H1 (cell line): ENCODE measurements around the gene DNTTIP2. TPM values are rescaled to one million over a fixed set of nuclear protein-coding genes. Genes with fewer than 3 reads are reported as not detected.

Experiments used
- GABPA ChIP-seq: IDR thresholded peaks from 2 replicates; pipeline ENCODE4 v1.6.1; 2011; ENCODE audit warnings: mild to moderate bottlenecking, low read length, moderate library complexity, borderline replicate concordance; ENCODE audit not compliant: insufficient read depth
- MAFK ChIP-seq: IDR thresholded peaks from 2 replicates; pipeline ENCODE4 v1.6.1; 2012; ENCODE audit warnings: low read depth, mild to moderate bottlenecking, improper control_type of control experiment, low read length
- SAP30 ChIP-seq: fragments of 300-600 bp; sonication (generic); IDR thresholded peaks from 2 replicates; pipeline ENCODE4 v1.7.1; 2012; ENCODE audit warnings: low read length, moderate library complexity, mild to moderate bottlenecking, inconsistent platforms; ENCODE audit not compliant: insufficient read depth, insufficient replicate concordance
- polyA plus RNA-seq, 7 experiments: library from polyadenylated mRNA; depleted of rRNA in 3 of 7; stranded (reverse) in 5 of 7; unstranded in 2 of 7; fragments of >200 nt in 5 of 7; fragments of 200-250 nt in 2 of 7; gene quantifications; 1 replicate in 5 of 7; 2 replicates in 1 of 7; 4 replicates in 1 of 7; pipeline versions ENCODE4 v1.2.1 to v1.2.3, GENCODE V29; 2011 to 2013; ENCODE audit warnings: missing spikeins in 2 of 7, mixed read lengths in 2 of 7
- total RNA-seq: library from RNA; stranded (reverse); fragmentation: NEBNext Ultra II Directional; extraction: Animal tissue kit (Norgen Biotek cat#: 25700); gene quantifications from 2 replicates; pipeline ENCODE4 v1.2.1, GENCODE V29; 2021
- TF ChIP-seq, protein P1 (sequence below): fragments of 300-600 bp; sonication (generic); IDR thresholded peaks from 2 replicates; pipeline ENCODE4 v1.7.1; 2012; ENCODE audit warnings: low read length, moderate library complexity, mild to moderate bottlenecking, inconsistent platforms; ENCODE audit not compliant: insufficient replicate concordance

Gene DNTTIP2
- total and polyA plus RNA-seq, 2 of the 8 experiments (the other 6 are each of a cell fraction or from before 2014, with no cell fraction given), result 6.3 to 80.4 TPM

DNA sequence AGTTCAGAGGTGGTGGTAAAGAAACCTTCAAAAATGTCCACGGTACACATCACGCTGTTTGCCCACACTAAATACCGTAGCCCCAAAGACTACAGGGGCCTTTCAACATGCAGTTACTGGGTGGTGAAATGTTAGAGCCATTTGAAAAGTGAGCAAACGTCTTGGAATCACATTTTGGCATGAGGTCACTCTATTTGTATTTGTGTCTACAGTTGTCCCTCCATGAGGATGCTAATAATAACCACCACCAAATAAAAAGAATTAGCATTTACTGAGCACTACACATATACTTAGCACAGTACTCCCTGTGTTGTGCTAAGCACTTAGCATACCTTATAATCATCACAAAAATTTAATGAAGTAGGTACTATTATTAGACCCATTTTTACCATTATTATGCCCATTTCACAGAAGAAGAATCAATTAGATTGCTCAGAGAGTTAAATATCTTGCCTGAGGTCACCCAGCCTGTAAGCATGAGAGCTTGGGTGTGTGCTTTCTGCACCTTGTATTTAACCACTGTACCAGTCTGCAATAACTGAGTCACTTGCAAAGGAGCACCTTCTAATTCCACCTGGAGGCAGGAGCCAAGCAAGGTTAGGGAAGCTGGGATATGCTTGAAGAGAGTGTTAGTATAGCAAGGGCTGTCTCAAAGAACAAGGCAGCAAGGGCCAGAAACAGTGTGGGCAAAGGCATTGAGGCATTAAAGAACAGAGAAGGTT lies 57.4 kb downstream of the DNTTIP2 start (continued):
- TF ChIP-seq, protein P1, sequence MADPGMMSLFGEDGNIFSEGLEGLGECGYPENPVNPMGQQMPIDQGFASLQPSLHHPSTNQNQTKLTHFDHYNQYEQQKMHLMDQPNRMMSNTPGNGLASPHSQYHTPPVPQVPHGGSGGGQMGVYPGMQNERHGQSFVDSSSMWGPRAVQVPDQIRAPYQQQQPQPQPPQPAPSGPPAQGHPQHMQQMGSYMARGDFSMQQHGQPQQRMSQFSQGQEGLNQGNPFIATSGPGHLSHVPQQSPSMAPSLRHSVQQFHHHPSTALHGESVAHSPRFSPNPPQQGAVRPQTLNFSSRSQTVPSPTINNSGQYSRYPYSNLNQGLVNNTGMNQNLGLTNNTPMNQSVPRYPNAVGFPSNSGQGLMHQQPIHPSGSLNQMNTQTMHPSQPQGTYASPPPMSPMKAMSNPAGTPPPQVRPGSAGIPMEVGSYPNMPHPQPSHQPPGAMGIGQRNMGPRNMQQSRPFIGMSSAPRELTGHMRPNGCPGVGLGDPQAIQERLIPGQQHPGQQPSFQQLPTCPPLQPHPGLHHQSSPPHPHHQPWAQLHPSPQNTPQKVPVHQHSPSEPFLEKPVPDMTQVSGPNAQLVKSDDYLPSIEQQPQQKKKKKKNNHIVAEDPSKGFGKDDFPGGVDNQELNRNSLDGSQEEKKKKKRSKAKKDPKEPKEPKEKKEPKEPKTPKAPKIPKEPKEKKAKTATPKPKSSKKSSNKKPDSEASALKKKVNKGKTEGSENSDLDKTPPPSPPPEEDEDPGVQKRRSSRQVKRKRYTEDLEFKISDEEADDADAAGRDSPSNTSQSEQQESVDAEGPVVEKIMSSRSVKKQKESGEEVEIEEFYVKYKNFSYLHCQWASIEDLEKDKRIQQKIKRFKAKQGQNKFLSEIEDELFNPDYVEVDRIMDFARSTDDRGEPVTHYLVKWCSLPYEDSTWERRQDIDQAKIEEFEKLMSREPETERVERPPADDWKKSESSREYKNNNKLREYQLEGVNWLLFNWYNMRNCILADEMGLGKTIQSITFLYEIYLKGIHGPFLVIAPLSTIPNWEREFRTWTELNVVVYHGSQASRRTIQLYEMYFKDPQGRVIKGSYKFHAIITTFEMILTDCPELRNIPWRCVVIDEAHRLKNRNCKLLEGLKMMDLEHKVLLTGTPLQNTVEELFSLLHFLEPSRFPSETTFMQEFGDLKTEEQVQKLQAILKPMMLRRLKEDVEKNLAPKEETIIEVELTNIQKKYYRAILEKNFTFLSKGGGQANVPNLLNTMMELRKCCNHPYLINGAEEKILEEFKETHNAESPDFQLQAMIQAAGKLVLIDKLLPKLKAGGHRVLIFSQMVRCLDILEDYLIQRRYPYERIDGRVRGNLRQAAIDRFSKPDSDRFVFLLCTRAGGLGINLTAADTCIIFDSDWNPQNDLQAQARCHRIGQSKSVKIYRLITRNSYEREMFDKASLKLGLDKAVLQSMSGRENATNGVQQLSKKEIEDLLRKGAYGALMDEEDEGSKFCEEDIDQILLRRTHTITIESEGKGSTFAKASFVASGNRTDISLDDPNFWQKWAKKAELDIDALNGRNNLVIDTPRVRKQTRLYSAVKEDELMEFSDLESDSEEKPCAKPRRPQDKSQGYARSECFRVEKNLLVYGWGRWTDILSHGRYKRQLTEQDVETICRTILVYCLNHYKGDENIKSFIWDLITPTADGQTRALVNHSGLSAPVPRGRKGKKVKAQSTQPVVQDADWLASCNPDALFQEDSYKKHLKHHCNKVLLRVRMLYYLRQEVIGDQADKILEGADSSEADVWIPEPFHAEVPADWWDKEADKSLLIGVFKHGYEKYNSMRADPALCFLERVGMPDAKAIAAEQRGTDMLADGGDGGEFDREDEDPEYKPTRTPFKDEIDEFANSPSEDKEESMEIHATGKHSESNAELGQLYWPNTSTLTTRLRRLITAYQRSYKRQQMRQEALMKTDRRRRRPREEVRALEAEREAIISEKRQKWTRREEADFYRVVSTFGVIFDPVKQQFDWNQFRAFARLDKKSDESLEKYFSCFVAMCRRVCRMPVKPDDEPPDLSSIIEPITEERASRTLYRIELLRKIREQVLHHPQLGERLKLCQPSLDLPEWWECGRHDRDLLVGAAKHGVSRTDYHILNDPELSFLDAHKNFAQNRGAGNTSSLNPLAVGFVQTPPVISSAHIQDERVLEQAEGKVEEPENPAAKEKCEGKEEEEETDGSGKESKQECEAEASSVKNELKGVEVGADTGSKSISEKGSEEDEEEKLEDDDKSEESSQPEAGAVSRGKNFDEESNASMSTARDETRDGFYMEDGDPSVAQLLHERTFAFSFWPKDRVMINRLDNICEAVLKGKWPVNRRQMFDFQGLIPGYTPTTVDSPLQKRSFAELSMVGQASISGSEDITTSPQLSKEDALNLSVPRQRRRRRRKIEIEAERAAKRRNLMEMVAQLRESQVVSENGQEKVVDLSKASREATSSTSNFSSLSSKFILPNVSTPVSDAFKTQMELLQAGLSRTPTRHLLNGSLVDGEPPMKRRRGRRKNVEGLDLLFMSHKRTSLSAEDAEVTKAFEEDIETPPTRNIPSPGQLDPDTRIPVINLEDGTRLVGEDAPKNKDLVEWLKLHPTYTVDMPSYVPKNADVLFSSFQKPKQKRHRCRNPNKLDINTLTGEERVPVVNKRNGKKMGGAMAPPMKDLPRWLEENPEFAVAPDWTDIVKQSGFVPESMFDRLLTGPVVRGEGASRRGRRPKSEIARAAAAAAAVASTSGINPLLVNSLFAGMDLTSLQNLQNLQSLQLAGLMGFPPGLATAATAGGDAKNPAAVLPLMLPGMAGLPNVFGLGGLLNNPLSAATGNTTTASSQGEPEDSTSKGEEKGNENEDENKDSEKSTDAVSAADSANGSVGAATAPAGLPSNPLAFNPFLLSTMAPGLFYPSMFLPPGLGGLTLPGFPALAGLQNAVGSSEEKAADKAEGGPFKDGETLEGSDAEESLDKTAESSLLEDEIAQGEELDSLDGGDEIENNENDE, result no peak
- no peak for TF ChIP-seq GABPA
- no peak for TF ChIP-seq MAFK
- no peak for TF ChIP-seq SAP30
- TF ChIP-seq, all 59 proteins: peak for 0
